HUDEP-2 (cell line): Measurements from ENCODE around the gene ZNF217.
"Not testable (repeated sequence)": the region's sequence is repeated elsewhere in the genome, so short reads cannot be mapped to it uniquely, and the experiment has no call there.

ENCODE experiments used
- DNase-seq, 76 experiments: peaks; one replicate each; lab custom pipeline; 2025; ENCODE audit not compliant: unreplicated experiment in 76 of 76; lab: John Stamatoyannopoulos, UW

Gene ZNF217

GRCh38 chr20:53598140-53599043 is 4.8 kb upstream of the ZNF217 start:
- DNase-seq = no peak

GRCh38 chr20:53597521-53598120 is 4.0 kb upstream of the ZNF217 start:
- no peak for DNase-seq

GRCh38 chr20:53597030-53597482 is 3.4 kb upstream of the ZNF217 start:
- no peak for DNase-seq

- DNase-seq = not testable (repeated sequence)
Measured at GRCh38 chr20:53596189-53597001, 2.8 kb upstream of the ZNF217 start.

GRCh38 chr20:53595742-53596141 is 2.1 kb upstream of the ZNF217 start:
- peak in 2 of 76 experiments; percentile 19 to 47 for DNase-seq

- peak in 1 of 76 experiments; percentile 23 for DNase-seq
Measured at GRCh38 chr20:53595018-53595378, 1.4 kb upstream of the ZNF217 start.

- peak in 75 of 76 experiments; percentile 10 to 98 (median 90) for DNase-seq
Measured at GRCh38 chr20:53594068-53595017, 704 bp upstream of the ZNF217 start.

- DNase-seq = peak in 6 of 76 experiments; percentile 18 to 44 (median 22)
Measured at GRCh38 chr20:53592992-53593465, 610 bp downstream of the ZNF217 start.

- peak in 58 of 76 experiments; percentile 16 to 77 (median 44) for DNase-seq
Measured at GRCh38 chr20:53592454-53592991, 1.1 kb downstream of the ZNF217 start.

- peak in 12 of 76 experiments; percentile 17 to 58 (median 30) for DNase-seq
Measured at GRCh38 chr20:53591941-53592441, 1.6 kb downstream of the ZNF217 start.

GRCh38 chr20:53591206-53591741 is 2.4 kb downstream of the ZNF217 start:
- DNase-seq = peak in 4 of 76 experiments; percentile 36 to 58 (median 40)

- DNase-seq = peak in 4 of 76 experiments; percentile 15 to 33 (median 19)
Measured at GRCh38 chr20:53590608-53591007, 3.0 kb downstream of the ZNF217 start.

- not testable (repeated sequence) for DNase-seq
Measured at GRCh38 chr20:53590122-53590521, 3.5 kb downstream of the ZNF217 start.

GRCh38 chr20:53589321-53590065 is 4.1 kb downstream of the ZNF217 start:
- peak in 15 of 76 experiments; percentile 9 to 62 (median 21) for DNase-seq

GRCh38 chr20:53587157-53587703 is 6.4 kb downstream of the ZNF217 start:
- DNase-seq = not testable (repeated sequence)

GRCh38 chr20:53586640-53587039 is 7.0 kb downstream of the ZNF217 start:
- DNase-seq = peak in 1 of 76 experiments; percentile 17

GRCh38 chr20:53585910-53586309 is 7.7 kb downstream of the ZNF217 start:
- not testable (repeated sequence) for DNase-seq
